G401 (cell line): ENCODE results near the gene C1QL1. TPM values are rescaled to one million over a fixed set of nuclear protein-coding genes. Genes with fewer than 3 reads are reported as not detected.

Experiments used
- total RNA-seq: library from RNA; depleted of rRNA; stranded (reverse); fragments of >200 nt; shearing (Covaris generic); gene quantifications from 2 replicates; pipeline ENCODE4 v1.2.3, GENCODE V29; 2014; rRNA removed

The C1QL1 gene
- total RNA-seq, 1 experiment from 2014 or later = 68.2 TPM

Other genes with a start within 250 kb of the C1QL1 start
- gene ADAM11, start 209.3 kb downstream of the C1QL1 start, total RNA-seq = 16.4 and 21.6 TPM in 2 replicates
- 47.4 and 71.0 TPM in 2 replicates for gene GJC1, start 138.0 kb downstream of the C1QL1 start, total RNA-seq
- not detected in 2 replicates for gene HIGD1B, start 120.4 kb downstream of the C1QL1 start, total RNA-seq
- gene EFTUD2, start 68.9 kb downstream of the C1QL1 start, total RNA-seq = 164 and 176 TPM in 2 replicates
- not detected in 2 replicates for gene GFAP, start 52.8 kb downstream of the C1QL1 start, total RNA-seq
- gene KIF18B, start 20.5 kb downstream of the C1QL1 start, total RNA-seq = 22.6 and 24.4 TPM in 2 replicates
- gene DCAKD, start 83.3 kb upstream of the C1QL1 start, total RNA-seq = 73.9 and 80.9 TPM in 2 replicates
- 117 and 153 TPM in 2 replicates for gene NMT1, start 93.0 kb upstream of the C1QL1 start, total RNA-seq
- 29.2 and 86.2 TPM in 2 replicates for gene PLCD3, start 164.2 kb upstream of the C1QL1 start, total RNA-seq
- gene ACBD4, start 167.4 kb upstream of the C1QL1 start, total RNA-seq = 0.49 and 6.1 TPM in 2 replicates
- gene HEXIM1, start 180.2 kb upstream of the C1QL1 start, total RNA-seq = 24.1 and 26.3 TPM in 2 replicates
- gene HEXIM2, start 193.6 kb upstream of the C1QL1 start, total RNA-seq = 16.6 and 18.8 TPM in 2 replicates